NCI-H774 (cell line): Measurements from ENCODE around the gene UBXN1.
"Not testable (repeated sequence)": the region's sequence is repeated elsewhere in the genome, so short reads cannot be mapped to it uniquely, and the experiment has no call there.

Experiments used
- DNase-seq: peaks from one replicate; lab custom pipeline; 2025; lab: John Stamatoyannopoulos, UW

UBXN1 gene

DNA sequence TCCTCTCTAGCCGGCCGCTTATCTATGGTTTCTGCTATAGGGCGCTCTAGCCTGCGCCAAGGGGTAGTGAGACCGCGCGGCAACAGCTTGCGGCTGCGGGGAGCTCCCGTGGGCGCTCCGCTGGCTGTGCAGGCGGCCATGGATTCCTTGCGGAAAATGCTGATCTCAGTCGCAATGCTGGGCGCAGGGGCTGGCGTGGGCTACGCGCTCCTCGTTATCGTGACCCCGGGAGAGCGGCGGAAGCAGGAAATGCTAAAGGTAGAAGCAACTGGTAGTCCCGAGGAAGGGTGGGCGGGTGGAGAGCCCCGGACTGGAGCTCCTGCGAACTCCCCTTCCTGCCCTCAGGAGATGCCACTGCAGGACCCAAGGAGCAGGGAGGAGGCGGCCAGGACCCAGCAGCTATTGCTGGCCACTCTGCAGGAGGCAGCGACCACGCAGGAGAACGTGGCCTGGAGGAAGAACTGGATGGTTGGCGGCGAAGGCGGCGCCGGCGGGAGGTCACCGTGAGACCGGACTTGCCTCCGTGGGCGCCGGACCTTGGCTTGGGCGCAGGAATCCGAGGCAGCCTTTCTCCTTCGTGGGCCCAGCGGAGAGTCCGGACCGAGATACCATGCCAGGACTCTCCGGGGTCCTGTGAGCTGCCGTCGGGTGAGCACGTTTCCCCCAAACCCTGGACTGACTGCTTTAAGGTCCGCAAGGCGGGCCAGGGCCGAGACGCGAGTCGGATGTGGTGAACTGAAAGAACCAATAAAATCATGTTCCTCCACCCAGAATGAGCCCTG is 7.1 kb downstream of the UBXN1 start, which contains the start of the genes LBHD1 and UQCC3:
TSS of gene LBHD1 (minus strand) at position 660 of the 782 bp plus-strand sequence. CDS start 2,236 bp downstream, outside the sequence.
TSS of gene UQCC3 (plus strand) at position 66 of the 782 bp plus-strand sequence. CDS start at position 139, 73 bp downstream.
- DNase-seq: peak; percentile 87

- DNase-seq: no peak
Observed at GRCh38 chr11:62671236-62671607, 7.7 kb downstream of the UBXN1 start.

- DNase-seq: no peak
Observed at GRCh38 chr11:62669420-62670161, 9.3 kb downstream of the UBXN1 start.

DNA sequence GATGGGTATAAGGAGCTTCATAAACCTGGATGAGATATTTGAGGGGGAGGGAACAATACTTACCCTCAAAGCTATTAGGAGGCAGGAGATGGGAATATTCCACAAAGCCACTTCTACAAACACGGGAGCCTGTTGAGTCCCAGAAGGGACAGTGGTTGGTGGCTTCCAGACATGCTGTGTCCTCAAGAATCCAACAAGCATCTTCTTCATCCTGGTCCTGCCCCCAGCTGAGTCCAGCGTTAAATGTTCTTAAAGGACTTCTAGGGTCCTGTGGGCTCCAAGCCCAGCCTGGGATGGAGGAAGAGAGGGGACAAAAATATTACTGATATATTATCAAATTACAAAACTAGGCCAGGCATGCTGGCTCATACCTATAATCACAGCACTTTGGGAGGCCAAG is 11.4 kb downstream of the UBXN1 start:
- no peak for DNase-seq

DNA sequence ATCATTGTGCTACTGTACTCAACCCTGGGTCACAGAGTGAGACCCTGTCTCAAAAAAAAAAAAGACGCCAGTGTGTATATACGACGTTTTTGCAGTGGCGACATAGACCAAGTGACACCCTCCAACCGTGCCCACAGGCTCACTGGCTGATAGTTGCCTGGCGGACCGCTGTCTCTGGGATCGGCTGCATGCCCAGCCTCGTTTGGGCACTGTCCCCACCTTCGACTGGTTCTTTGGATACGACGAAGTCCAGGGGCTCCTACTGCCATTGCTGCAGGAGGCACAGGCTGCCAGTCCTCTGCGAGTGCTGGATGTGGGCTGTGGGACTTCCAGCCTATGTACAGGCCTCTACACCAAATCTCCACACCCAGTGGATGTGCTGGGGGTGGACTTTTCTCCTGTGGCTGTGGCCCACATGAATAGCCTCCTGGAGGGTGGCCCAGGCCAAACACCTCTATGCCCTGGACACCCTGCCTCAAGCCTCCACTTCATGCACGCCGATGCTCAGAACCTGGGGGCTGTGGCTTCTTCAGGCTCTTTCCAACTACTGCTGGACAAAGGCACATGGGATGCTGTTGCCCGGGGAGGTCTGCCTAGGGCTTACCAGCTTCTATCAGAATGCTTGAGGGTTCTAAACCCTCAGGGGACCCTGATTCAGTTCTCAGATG is 12.5 kb downstream of the UBXN1 start:
- DNase-seq: no peak

- peak; percentile 29 for DNase-seq
Observed at GRCh38 chr11:62665599-62666258, 13.1 kb downstream of the UBXN1 start.

GRCh38 chr11:62665075-62665598 is 13.7 kb downstream of the UBXN1 start, which contains the start of the genes C11orf98 and CSKMT:
Gene C11orf98 (minus strand): TSS chr11:62665210. CDS start chr11:62665169, 41 bp downstream.
Gene CSKMT (plus strand): TSS chr11:62665312. CDS start chr11:62665880, 568 bp downstream.
- peak; percentile 93 for DNase-seq

DNA sequence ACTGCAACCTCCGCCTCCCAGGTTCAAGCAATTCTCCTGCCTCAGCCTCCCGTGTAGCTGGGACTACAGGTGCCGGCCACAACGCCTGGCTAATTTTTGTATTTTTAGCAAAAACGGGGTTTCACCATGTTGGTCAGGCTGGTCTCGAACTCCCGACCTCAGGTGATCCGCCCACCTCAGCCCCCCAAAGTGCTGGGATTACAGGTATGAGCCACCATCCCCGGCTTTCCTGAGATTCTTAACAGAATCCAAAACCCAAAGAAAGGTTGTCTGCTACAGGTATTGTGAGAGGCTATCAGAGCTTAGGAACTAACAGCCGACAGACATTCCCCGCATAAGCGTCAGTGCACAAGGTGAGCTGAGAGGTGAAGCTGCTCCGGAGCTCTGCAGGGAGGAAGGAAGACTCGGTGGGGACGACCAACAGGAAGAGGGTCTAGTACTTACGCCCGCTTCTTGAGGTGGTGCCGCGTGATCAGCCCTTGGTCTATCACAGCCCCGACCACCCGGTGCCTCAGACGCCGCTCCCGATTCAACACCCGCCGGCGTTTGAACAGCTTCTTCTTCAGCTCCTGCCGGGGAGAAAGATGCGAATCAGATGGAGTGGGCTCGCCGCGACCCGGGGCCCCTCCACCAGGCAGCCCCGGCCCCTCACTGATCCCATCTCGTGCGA is 14.3 kb downstream of the UBXN1 start:
- peak; percentile 65 for DNase-seq

GRCh38 chr11:62656796-62657429 is 22.0 kb downstream of the UBXN1 start:
- DNase-seq: no peak

DNA sequence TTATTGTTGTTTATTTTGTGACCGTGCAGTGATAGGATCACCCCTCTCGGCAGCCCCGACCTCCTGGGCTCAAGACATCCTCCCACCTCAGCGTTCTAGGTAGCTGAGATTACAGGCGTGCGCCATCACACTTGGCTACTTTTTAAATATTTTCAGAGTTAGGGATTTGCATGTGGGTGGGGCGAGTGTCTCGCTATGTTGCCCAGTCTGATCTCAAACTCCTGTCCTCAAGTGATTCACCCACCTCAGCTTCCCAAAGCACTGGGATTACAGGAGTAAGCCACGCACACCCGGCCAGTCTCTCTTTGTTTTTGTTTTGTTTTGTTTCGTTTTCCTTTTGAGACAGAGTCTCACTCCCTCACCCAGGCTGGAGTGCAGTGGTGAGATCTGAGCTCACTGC is 24.6 kb downstream of the UBXN1 start:
- no peak for DNase-seq

DNA sequence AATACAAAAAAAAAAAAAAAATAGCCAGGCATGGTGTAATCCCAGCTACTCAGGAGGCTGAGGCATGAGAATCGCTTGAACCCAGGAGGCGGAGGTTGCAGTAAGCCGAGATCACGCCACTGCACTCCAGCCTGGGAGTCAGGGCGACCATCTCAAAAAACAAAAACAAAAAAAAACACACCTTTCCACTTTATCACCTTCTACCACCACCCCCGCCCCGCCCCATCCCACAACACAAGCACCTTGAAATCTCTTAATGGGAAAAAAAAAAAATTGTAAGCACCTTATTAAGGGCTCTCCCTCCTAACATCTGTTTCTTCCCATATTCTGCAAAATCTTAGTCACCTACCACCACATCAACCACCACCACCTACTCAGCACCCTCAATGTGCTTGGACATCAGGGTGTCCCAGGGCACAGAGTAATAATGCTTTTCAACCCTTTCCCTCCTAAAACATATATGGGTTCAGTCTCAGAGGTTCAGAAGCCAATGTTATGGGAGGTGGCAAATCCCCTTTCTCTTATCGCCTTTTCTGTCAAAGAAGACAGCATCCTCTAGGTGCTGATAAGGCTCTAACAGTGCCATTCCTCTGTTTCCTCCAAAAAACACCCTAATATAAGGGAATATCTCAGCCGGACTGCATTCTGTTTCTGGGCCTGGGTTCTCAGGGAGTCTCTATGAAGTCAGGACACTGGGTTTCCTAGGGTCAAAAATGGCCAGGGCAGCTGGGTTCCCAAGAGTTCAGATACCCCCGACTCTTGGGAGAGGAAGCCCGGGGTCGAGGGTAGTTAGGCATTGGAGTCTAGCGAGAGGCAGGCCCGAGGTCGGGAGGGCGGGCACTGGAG is 26.5 kb downstream of the UBXN1 start:
- no peak for DNase-seq

- not testable (repeated sequence) for DNase-seq
Observed at GRCh38 chr11:62650283-62650682, 28.6 kb downstream of the UBXN1 start.

GRCh38 chr11:62649486-62649885 is 29.4 kb downstream of the UBXN1 start:
- no peak for DNase-seq

DNA sequence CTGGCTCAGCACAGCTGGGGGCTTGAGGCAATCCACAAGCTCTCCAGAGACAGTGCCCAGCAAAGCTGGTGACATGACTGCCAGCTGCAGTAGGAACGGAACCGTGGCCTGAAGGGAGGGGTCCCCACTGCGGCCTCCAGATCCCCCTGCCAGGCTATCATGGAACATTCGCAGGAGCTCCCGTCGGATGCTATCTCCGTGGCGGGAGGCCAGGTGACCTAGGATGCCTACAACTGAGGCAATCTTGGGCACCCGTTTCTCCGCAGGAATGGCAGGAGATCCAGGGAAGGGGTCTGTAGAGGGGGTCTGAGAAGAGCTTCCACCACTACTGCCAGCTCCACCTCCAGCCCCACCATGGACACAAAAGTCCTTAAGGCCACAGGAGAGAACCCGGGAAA is 29.9 kb downstream of the UBXN1 start:
- no peak for DNase-seq

GRCh38 chr11:62648185-62648966 is 30.5 kb downstream of the UBXN1 start:
- DNase-seq: no peak

DNA sequence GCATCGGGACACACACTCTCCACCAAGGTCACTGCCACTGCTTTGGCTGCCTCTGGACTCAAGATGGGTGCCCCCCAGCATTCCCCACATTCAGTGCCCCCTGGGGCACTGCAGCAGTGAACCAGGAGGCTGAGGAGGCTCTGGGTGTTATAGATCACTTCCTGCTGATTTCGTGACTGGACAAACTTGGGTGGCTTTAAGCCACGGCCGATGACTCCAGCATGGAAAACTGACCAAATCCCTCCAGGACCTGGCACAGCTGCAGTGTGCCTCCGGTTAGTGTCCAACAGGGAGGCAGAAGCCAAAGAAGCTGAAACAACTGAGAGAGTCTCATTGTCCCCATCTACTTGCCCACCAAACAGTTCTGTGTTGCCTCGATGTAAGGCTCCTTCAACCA is 31.3 kb downstream of the UBXN1 start:
- DNase-seq: no peak

DNA sequence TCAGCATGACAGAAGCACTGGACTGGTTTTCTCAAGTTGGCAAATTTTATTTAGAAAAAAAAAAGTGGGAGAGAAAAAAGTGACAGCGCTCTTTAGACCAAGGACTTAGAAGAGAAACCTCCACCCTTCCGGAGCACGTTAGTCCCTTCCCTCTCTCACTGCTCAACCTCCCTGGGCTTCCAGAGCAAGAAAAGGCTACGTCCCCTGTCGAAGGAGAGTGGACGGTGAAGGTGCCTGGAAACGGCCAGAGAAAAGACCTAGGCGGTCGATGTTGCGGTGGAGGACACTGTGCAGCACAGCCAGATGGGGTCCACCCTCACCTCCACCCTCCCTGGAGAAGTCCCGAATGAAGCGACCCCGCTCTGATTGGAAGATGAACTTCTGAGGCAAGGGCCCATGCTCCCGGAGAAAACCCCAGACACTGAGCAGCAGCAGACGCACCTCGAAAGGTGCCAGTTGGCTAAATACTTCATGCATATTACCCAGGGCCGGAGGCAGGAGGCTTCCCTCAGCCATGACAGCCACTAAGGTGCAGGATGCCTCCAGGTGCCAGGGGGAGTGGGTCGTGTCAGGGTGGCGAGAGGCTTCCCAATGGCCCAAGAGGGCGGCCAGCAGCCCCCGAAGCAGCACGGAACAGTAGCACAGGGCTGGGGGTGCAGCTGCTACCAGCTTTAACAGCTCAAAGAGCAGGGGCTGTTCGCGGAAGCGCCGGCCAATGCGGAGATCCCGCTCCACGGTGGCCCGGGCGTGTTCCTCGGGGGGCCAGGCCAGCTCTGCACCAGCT is 31.9 kb downstream of the UBXN1 start:
- no peak for DNase-seq
